ENCODE measurements around the gene MACROD2.

- TF ChIP-seq CTCF (IDR thresholded peaks at IDR 0.05; ENCODE audit: insufficient read depth, low read length, poor library complexity, severe bottlenecking) (no peak), EZH2phosphoT487 (conservative IDR thresholded peaks at IDR 0.05; ENCODE audit: low read length) (no peak)
These were observed 1492.4 kb downstream of the MACROD2 start for GRCh38 chr20:15487682-15488081.
